Measurements from ENCODE around the gene RABGAP1L.
"Not testable (repeated sequence)": the region's sequence is repeated elsewhere in the genome, so short reads cannot be mapped to it uniquely, and the experiment has no call there.

Gene RABGAP1L

DNA sequence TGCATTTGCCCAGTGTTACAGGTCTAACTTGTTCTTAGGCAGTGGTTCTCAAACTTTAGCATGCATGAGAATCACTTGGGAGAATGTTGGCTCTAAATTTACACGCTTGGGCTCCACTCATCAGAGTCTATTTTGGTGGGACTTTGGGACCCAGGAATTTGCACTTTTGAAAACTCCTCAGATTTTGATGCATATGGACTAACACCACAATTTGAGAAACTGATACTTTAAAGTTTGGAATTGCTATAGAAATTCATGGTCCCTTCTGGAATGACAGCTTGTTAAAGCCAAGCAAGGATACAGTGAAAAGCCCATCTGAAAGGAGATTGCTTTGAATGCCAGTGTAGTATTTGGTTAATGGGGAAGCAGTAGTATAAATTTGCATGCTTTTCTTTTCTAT is 320.0 kb downstream of the RABGAP1L start:
- POLR2A ChIA-PET, result no interaction called here
- CTCF ChIA-PET, result interaction anchor here (1.2 to 2.4 kb wide), 3 partner anchors 13 to 216 kb away, joined by 3 to 5 read pairs (median 3); no protein-coding TSS in a partner anchor
- TF ChIP-seq, protein P1, sequence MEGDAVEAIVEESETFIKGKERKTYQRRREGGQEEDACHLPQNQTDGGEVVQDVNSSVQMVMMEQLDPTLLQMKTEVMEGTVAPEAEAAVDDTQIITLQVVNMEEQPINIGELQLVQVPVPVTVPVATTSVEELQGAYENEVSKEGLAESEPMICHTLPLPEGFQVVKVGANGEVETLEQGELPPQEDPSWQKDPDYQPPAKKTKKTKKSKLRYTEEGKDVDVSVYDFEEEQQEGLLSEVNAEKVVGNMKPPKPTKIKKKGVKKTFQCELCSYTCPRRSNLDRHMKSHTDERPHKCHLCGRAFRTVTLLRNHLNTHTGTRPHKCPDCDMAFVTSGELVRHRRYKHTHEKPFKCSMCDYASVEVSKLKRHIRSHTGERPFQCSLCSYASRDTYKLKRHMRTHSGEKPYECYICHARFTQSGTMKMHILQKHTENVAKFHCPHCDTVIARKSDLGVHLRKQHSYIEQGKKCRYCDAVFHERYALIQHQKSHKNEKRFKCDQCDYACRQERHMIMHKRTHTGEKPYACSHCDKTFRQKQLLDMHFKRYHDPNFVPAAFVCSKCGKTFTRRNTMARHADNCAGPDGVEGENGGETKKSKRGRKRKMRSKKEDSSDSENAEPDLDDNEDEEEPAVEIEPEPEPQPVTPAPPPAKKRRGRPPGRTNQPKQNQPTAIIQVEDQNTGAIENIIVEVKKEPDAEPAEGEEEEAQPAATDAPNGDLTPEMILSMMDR (IDR thresholded peaks at IDR 0.05; ENCODE audit: control extremely low read depth, extremely low read depth, low read depth, missing control alignments), result no peak
- DNase-seq (ENCODE audit: extremely low spot score), result no peak

DNA sequence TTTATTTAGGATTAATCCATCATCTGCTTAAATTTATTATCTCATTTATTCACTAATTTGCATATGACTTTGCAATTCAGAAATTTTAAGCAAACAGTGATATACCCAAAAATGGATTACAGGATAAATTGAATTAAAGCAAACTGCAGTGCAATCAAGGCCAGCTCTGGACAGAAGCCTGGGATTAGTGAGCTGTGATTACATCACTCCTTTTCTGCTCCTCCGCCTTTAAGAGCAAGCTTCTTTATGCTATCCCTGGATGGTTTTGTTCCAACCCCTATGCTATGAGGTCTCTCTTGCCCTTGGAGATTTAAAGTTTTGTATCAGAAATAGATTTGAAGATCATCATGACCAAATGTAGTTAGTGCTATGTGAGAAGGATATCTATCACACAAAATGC is 321.0 kb downstream of the RABGAP1L start:
- POLR2A ChIA-PET, result no interaction called here
- TF ChIP-seq, protein P1 (IDR thresholded peaks at IDR 0.05; ENCODE audit: control extremely low read depth, extremely low read depth, low read depth, missing control alignments), result no peak
- CTCF ChIA-PET, result interaction anchor here (1.2 to 2.4 kb wide), 2 partner anchors 17 to 217 kb away, joined by 3 to 5 read pairs; no protein-coding TSS in a partner anchor
- DNase-seq (ENCODE audit: extremely low spot score), result no peak

DNA sequence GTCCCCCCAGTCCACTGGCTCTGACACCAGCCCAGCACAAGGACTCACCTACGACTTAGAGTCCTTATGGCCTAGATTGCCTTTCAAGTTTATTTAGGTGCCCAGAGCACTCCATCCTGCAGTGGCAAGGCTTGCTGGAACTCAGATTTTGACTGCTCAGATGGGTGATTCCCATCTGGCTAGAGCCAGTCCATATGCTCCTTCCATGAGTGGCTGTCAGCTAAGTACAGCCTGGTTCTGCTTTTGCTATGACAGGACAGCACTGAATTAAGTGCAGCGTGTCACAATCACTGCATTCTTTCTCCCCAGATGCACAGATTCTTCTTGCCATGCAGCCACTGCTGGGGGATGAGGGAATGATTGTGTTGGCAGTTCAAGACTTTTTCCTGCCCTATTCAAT is 332.3 kb downstream of the RABGAP1L start:
- DNase-seq (ENCODE audit: extremely low spot score), result no peak
- ChIA-PET POLR2A (no interaction called here), CTCF (interaction anchor here (1.5 kb wide), 1 partner anchor 30 kb away, joined by 4 read pairs; no protein-coding TSS in a partner anchor)
- TF ChIP-seq, protein P1 (IDR thresholded peaks at IDR 0.05; ENCODE audit: control extremely low read depth, extremely low read depth, low read depth, missing control alignments), result no peak

DNA sequence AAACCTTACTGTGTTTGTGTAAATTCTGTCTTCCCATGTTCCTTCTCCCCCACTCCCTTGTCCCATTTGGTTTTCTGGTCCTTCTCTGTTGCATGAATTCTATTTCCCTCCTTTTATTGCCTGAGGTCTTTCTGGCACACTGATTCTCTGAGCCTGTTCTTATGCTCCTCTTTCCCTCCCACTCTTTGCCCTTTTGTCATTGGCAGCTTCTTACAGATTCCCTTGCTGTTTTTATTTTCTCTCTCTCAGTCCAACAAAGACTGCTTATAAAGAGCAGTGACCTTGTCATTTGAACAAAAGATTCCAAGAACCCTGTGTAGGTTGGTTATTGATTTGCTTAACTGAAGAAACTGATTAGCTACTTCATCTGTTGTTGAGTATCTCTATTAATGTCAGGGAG is 338.2 kb downstream of the RABGAP1L start:
- TF ChIP-seq, protein P1 (IDR thresholded peaks at IDR 0.05; ENCODE audit: control extremely low read depth, extremely low read depth, low read depth, missing control alignments), result no peak
- DNase-seq (ENCODE audit: extremely low spot score), result no peak
- ChIA-PET CTCF (interaction anchor here (0.7 to 2.6 kb wide), 5 partner anchors 8 to 45 kb away, joined by 3 to 8 read pairs (median 5); no protein-coding TSS in a partner anchor), POLR2A (no interaction called here)

DNA sequence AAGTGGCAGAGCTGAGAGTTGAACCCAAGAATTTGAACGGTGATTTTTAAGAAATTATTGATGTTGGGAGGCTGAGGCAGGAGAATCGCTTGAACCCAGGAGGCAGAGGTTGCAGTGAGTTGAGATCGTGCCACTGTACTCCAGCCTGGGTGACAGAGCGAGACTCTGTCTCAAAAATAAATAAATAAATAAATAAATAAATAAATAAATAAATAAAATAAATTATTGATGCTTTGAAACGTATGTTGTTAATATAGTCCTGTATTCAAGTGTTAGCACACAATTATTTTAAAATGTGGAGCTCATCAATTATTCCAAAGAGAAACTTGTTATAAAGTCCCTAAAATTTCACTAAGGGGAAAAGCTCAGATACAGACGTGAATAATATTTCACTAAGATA is 357.4 kb downstream of the RABGAP1L start:
- ChIA-PET CTCF (interaction anchor here (1.3 kb wide), 1 partner anchor 33 kb away, joined by 3 read pairs; no protein-coding TSS in a partner anchor), POLR2A (interaction anchor here (0.7 kb wide), 1 partner anchor 48 kb away, joined by 6 read pairs; no protein-coding TSS in a partner anchor)
- not testable (repeated sequence) for DNase-seq (ENCODE audit: extremely low spot score)

DNA sequence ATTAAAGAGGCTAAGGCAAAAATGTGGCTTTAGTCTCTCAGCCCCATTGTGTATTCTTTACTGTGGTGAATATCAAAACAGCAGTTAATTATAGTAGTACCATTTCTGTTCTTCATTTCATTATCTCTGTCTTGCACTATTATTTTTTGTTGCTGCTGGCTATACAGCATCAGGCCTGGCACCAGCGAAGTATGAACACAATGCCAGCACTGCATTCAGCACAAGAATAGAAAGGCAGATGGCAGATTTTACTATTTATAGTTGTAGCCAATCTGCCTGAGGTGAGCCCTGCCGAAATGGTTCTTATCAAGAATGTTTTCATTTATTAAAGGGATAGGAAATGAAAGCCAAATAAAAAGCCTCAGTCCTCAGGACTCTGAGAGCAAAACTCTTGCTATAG is 360.5 kb downstream of the RABGAP1L start:
- ChIA-PET CTCF (no interaction called here), POLR2A (no interaction called here)
- TF ChIP-seq, protein P1 (IDR thresholded peaks at IDR 0.05; ENCODE audit: control extremely low read depth, extremely low read depth, low read depth, missing control alignments), result no peak
- no peak for DNase-seq (ENCODE audit: extremely low spot score)

DNA sequence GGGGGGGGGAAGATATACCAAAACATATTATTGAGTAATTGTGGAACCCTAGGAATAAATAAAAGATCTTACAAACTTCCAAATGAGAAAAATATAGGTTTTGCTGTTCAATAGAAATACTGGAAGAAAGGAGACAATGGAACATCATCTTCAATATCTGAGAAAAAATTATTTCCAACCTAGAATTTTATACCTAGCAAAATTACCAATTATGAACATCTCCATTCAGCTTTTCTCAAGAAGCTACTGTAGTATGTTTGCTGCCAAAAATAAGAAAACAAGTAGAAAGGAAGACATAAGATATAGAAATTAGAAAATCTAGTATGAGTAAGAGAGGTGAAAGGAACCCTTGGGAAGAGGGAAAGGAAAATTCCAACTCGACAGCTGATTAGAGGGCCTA is 372.4 kb downstream of the RABGAP1L start:
- DNase-seq (ENCODE audit: extremely low spot score), result no peak
- CTCF ChIA-PET, result interaction anchor here (1.0 kb wide), 1 partner anchor 79 kb away, joined by 3 read pairs; no protein-coding TSS in a partner anchor
- POLR2A ChIA-PET, result no interaction called here
- TF ChIP-seq, protein P1 (IDR thresholded peaks at IDR 0.05; ENCODE audit: control extremely low read depth, extremely low read depth, low read depth, missing control alignments), result no peak
